VCaP (cell line): ENCODE data around the gene ELK3.

Source experiments
- H3K27ac ChIP-seq: fragments of 450-650 bp; 2 replicates; pipeline ENCODE4 v1.5.1; 2017
- TF ChIP-seq, protein P1 (sequence below): fragments of 450-650 bp; conservative IDR thresholded peaks from 2 replicates; pipeline ENCODE4 v1.5.1; 2017; ENCODE audit warnings: mild to moderate bottlenecking, moderate library complexity

ELK3 gene

DNA sequence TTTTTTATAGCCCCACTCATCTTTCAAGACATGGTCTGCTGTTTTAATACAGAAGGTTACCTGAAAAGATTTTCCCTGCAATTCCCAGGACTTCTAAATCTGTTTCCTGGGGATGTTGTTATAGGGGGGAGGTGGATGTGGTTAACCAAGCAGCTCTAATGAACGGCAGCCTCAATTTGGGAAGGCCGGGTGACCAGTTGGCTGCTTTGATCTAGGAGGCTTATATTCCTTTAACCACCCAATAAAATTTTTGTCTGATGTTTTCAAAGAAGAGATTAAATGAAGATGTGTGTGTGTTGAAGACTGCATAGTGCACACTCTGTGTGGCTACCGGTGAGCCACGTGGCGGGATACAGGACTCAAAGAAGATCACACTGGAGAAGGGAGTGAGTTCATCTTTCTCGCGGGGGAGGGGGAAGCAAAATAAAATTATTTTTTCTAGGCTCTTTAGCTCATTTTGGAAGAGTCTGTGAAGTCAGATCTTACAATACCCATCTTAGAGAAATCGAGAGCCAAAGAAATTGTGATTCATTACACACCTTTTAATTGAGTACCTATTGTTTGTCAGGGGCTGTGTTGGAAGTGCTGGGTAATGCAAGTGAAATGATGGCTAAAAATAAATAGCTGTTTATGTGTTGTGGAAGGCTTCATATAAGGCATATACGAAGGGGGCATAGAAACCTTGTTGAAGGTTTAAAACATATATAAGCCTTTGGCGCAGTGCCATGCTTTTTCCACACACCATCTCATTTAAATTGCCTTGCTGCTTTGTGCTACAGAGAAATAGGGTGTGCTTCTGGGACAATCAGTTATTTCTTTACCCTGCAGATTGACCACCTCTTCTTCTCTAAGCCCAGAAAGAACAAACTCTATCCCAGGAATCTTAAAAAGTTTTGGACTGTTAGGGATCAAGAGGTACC, 18.5 kb downstream of the ELK3 start:
- no peak overlapping the region for H3K27ac ChIP-seq
- TF ChIP-seq, protein P1, sequence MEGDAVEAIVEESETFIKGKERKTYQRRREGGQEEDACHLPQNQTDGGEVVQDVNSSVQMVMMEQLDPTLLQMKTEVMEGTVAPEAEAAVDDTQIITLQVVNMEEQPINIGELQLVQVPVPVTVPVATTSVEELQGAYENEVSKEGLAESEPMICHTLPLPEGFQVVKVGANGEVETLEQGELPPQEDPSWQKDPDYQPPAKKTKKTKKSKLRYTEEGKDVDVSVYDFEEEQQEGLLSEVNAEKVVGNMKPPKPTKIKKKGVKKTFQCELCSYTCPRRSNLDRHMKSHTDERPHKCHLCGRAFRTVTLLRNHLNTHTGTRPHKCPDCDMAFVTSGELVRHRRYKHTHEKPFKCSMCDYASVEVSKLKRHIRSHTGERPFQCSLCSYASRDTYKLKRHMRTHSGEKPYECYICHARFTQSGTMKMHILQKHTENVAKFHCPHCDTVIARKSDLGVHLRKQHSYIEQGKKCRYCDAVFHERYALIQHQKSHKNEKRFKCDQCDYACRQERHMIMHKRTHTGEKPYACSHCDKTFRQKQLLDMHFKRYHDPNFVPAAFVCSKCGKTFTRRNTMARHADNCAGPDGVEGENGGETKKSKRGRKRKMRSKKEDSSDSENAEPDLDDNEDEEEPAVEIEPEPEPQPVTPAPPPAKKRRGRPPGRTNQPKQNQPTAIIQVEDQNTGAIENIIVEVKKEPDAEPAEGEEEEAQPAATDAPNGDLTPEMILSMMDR, result no peak

DNA sequence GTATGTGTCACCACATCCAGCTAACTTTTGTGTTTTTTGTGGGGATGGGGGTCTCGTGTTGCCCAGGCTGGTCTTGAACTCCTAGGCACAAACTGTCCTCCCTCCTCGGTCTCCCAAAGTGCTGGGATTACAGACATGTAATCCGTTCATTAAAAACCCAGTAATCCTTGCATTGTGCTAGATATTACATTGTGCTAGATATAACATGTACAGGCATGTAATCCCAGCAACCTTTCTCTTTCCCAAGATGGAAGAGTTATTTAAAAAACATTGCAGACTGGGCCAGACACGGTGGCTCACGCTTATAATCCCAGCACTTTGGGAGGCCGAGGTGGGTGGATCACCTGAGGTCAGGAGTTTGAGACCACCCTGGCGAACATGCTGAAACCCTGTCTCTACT, 19.7 kb downstream of the ELK3 start:
- TF ChIP-seq, protein P1, result no peak
- no peak overlapping the region for H3K27ac ChIP-seq

DNA sequence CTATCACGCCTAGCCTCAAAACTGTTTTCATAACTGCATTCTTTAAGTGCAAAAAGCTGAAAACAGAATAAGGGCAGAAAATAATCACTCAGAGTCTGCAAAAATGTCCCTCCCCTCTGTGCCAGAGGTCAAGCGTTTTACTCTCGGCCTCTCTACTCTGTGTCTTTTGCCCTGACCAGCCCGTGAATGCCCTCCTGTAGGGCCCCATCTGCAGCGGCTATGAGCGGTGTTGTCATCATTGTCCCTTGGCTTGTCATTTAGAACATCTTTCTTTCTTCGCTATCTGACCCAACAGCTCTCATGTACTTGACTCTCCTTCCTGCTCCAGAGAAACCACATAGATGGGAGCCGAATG, 21.7 kb downstream of the ELK3 start:
- TF ChIP-seq, protein P1, result no peak
- peak overlapping the region; percentile 37; the same call in 1 of the 2 replicates for H3K27ac ChIP-seq

DNA sequence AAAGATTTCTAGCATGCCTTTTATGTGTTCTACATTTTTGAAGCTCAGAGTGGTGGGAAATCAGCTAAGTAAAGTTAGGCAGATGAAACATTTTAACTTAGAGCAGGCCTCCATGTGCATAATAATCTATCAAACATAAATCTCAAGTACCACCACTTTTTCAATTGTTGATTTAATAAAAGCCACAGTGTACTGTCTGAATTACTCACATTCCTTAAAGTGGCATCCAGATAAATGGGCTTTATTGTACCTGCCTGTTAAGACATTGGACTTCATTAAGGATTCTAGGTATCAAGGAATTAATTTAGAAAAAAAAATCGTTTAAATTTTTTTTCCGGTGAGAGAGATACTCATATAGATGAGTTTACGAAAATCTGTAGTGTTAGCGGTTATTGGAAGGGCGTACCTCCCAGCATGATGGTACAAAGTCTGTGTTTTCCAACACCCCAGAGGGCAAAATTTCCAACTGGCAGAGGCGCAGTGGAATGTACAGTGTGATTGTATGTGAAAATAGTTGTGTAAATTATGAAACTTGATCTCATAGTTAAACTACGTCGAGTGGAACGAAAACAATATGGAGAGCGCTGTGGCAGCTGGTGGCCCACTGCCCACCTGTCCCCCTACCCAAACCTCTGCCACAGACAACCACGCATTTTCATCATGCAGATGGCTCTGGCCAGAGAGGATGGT, 25.0 kb downstream of the ELK3 start:
- no peak overlapping the region for H3K27ac ChIP-seq
- TF ChIP-seq, protein P1, result no peak

DNA sequence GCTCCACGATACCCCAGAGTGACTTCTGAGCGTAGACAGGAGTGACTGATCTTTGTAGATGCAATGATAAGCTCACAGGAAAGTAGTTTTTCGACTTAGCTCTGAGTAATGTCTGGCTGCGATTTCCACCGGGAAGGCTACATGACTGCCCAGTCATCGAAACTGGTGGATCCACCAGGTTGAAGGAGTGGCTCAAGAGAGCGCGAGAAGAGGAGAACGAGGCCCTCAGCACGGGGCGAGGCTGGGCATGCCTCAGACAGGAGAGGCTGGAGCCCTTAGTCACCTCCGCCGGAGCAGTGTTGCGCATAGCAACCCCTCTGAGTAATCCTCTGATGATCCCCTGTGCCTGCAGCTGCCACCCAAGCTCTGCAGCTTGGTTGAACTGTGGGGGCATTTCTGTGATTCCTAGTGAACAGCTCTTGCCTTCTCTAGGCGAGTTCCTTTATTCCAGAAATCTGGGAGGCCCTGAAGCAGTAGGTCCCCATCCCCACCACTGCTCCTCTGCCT, 25.6 kb downstream of the ELK3 start:
- H3K27ac ChIP-seq, result no peak overlapping the region
- TF ChIP-seq, protein P1, result no peak

DNA sequence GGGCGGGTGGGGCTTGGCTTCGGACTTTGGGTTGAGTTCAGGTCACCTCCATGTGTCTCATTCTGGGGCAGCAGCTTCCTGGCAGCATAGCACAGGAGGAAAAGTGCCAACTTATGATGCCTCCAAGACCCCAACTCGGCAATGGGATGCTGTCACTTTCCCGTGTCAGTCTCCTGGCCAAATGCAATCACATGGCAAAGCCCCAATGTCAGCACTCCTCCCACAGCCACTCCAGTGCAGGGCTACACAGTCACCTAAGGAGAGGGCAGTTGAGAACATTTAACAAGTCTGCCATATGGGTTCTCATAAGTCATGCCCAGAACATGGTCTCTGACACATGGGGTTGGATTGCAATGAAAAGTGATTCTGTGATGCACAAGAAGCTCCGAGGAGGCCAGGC, 26.7 kb downstream of the ELK3 start:
- H3K27ac ChIP-seq, result no peak overlapping the region
- TF ChIP-seq, protein P1, result no peak

DNA sequence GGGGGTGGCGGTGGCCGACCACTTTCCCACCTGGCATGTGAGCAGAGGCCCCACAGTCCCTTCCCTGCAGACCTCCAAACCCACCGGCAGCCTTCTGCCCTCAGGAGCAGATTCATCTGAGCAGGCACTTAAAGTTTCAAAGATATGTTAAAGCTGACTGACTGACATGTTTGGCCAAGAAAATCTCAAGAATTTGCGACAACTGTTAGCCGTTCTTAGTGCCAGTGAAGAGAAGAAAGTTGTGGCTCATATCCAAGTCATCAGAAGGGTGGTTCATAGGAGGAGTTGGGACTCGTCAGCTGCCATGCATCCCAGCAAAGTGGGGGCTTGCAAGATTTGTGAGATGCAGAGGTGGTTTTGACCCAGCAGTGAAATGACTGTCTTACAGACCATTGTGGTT, 27.2 kb downstream of the ELK3 start:
- TF ChIP-seq, protein P1, result no peak
- H3K27ac ChIP-seq, result no peak overlapping the region
